ENCODE results near the gene DLGAP1. TPM values are rescaled to one million over a fixed set of nuclear protein-coding genes. Genes with fewer than 3 reads are reported as not detected.

DLGAP1 gene
- total RNA-seq, 1 experiment from 2014 or later: 0.39 TPM

- Histone ChIP-seq H3K4me3 (replicated peaks in 1 of 2; ENCODE audit: low read depth in 1 of 2, low read length in 2 of 2) (no peak overlapping the region), H3K9me2 (ENCODE audit: insufficient read depth) (no peaks in the 10 kb centered on the region), H3K27ac (ENCODE audit: low read depth, low read length) (no peak overlapping the region), H4K20me1 (ENCODE audit: insufficient read depth) (no peaks in the 10 kb centered on the region), H3K9ac (ENCODE audit: low read length) (no peak overlapping the region), H3K79me2 (ENCODE audit: insufficient read depth, low read length) (no peaks in the 10 kb centered on the region), H3K36me3 (ENCODE audit: control insufficient read depth in 1 of 2, insufficient read depth in 2 of 2, low read length in 2 of 2) (no peaks in the 10 kb centered on the region), H2AFZ (ENCODE audit: low read depth, low read length, poor library complexity, severe bottlenecking) (no peak overlapping the region), H3K27me3 (ENCODE audit: insufficient read depth, low read length) (no peaks in the 10 kb centered on the region), H3K4me2 (ENCODE audit: low read length) (no peak overlapping the region), H3K4me1 (ENCODE audit: control insufficient read depth in 1 of 2, insufficient read depth in 2 of 2, low read length in 2 of 2) (peaks cover 4 to 10% of the 10 kb centered on the region in 2 experiments; a peak in 3 of 4 replicates), H3K9me3 (ENCODE audit: control insufficient read depth in 1 of 2, insufficient read depth in 1 of 2, low read depth in 1 of 2, low read length in 2 of 2) (no peaks in the 10 kb centered on the region)
- ATAC-seq (no peak), DNase-seq (ENCODE audit: low read depth, low spot score) (no peak)
- CTCF ChIA-PET: no interaction called here
- POLR2A ChIA-PET: no interaction called here
- intact Hi-C loops (cut with micrococcal nuclease): no loop called here
- no TSS peak for BruUV-seq (replicated peaks)
- RAD21 ChIA-PET (ENCODE audit: low non-redundant PET in 1 of 2, low total read pairs in 2 of 2, uncharacterized antibody in 2 of 2, unreplicated experiment in 2 of 2): no interaction called here
- TF ChIP-seq TCF7L2 (IDR thresholded peaks at IDR 0.05; ENCODE audit: borderline replicate concordance, extremely low read depth, insufficient read depth, insufficient read length): no peak
- no peak for TF ChIP-seq REST (IDR thresholded peaks at IDR 0.05; ENCODE audit: low read depth)
- TF ChIP-seq ATF3 (IDR thresholded peaks at IDR 0.05): no peak
- TF ChIP-seq CBX3 (IDR thresholded peaks at IDR 0.05; ENCODE audit: low read depth): no peak
- no peak for TF ChIP-seq JUND (IDR thresholded peaks at IDR 0.05)
These were observed 662.0 kb downstream of the DLGAP1 start for GRCh38 chr18:3793111-3793510.

GRCh38 chr18:3792711-3793110 lies 662.4 kb downstream of the DLGAP1 start:
- H3K36me3 ChIP-seq (ENCODE audit: control insufficient read depth in 1 of 2, insufficient read depth in 2 of 2, low read length in 2 of 2): no peaks in the 10 kb centered on the region
- H3K9me2 ChIP-seq (ENCODE audit: insufficient read depth): no peaks in the 10 kb centered on the region
- no peaks in the 10 kb centered on the region for H3K79me2 ChIP-seq (ENCODE audit: insufficient read depth, low read length)
- H3K4me3 ChIP-seq (replicated peaks in 1 of 2; ENCODE audit: low read depth in 1 of 2, low read length in 2 of 2): no peak overlapping the region
- H2AFZ ChIP-seq (ENCODE audit: low read depth, low read length, poor library complexity, severe bottlenecking): no peak overlapping the region
- no peak overlapping the region for H3K9ac ChIP-seq (ENCODE audit: low read length)
- no peaks in the 10 kb centered on the region for H3K9me3 ChIP-seq (ENCODE audit: control insufficient read depth in 1 of 2, insufficient read depth in 1 of 2, low read depth in 1 of 2, low read length in 2 of 2)
- ChIA-PET CTCF (no interaction called here), RAD21 (ENCODE audit: low non-redundant PET in 1 of 2, low total read pairs in 2 of 2, uncharacterized antibody in 2 of 2, unreplicated experiment in 2 of 2) (no interaction called here), POLR2A (no interaction called here)
- BruUV-seq (replicated peaks): no TSS peak
- peaks cover 4 to 10% of the 10 kb centered on the region in 2 experiments; a peak in 3 of 4 replicates for H3K4me1 ChIP-seq (ENCODE audit: control insufficient read depth in 1 of 2, insufficient read depth in 2 of 2, low read length in 2 of 2)
- no peaks in the 10 kb centered on the region for H3K27me3 ChIP-seq (ENCODE audit: insufficient read depth, low read length)
- intact Hi-C loops (cut with micrococcal nuclease): no loop called here
- TF ChIP-seq REST (IDR thresholded peaks at IDR 0.05; ENCODE audit: low read depth) (no peak), CEBPB (IDR thresholded peaks at IDR 0.05; ENCODE audit: low read depth) (no peak)
- ATAC-seq (no peak), DNase-seq (ENCODE audit: low read depth, low spot score) (no peak)
- no peak overlapping the region for H3K4me2 ChIP-seq (ENCODE audit: low read length)
- H4K20me1 ChIP-seq (ENCODE audit: insufficient read depth): no peaks in the 10 kb centered on the region
- no peak overlapping the region for H3K27ac ChIP-seq (ENCODE audit: low read depth, low read length)

Measured in HCT116 (cell line).